Upper lobe of left lung (tissue), 4 donors: ENCODE measurements around the gene RASA1.

Source experiments
- CTCF ChIP-seq, 6 experiments: fragments of 450-650 bp in 4 of 6; fragments of 200-600 bp in 2 of 6; sonication (generic) in 2 of 6; IDR thresholded peaks; one replicate each; pipeline ENCODE4 v1.5.1; 2016 to 2019; ENCODE audit warnings: antibody characterized with exemption in 6 of 6
- EP300 ChIP-seq, 4 donors: sonication (generic); formaldehyde crosslinking; IDR thresholded peaks; one replicate each; pipeline ENCODE4 v1.5.1; 2017; ENCODE audit warnings: antibody characterized with exemption in 4 of 4, control low read depth in 2 of 4
- POLR2A ChIP-seq, 4 donors: fragments of 450-650 bp; IDR thresholded peaks; one replicate each; pipeline ENCODE4 v1.5.1; 2016 to 2017; ENCODE audit warnings: antibody characterized with exemption in 4 of 4, mild to moderate bottlenecking in 2 of 4
- POLR2AphosphoS5 ChIP-seq, 2 donors: sonication (generic); formaldehyde crosslinking; IDR thresholded peaks; one replicate each; pipeline ENCODE4 v1.5.1; 2017; ENCODE audit warnings: antibody characterized with exemption in 2 of 2

GRCh38 chr5:87408204-87408603 is 140.5 kb downstream of the RASA1 start:
- no peak for TF ChIP-seq CTCF (IDR thresholded peaks at IDR 0.05)
- TF ChIP-seq POLR2A (IDR thresholded peaks at IDR 0.05), result no peak
- TF ChIP-seq POLR2AphosphoS5 (IDR thresholded peaks at IDR 0.05), result no peak
- TF ChIP-seq EP300 (IDR thresholded peaks at IDR 0.05), result no peak
